NCI-H2227 treated with DMSO at 0.1 percent for 48 hours (cell line): Measurements from ENCODE around the gene WDR5.

Source experiments
- DNase-seq: peaks from one replicate; lab custom pipeline; 2025; lab: John Stamatoyannopoulos, UW

WDR5 gene

GRCh38 chr9:134159566-134160245, 23.8 kb downstream of the WDR5 start:
- DNase-seq = no peak

GRCh38 chr9:134161647-134162046, 25.8 kb downstream of the WDR5 start:
- no peak for DNase-seq

- no peak for DNase-seq
These were observed 26.4 kb downstream of the WDR5 start for GRCh38 chr9:134162212-134162775.

- DNase-seq = no peak
These were observed 27.1 kb downstream of the WDR5 start for GRCh38 chr9:134162926-134163370.

GRCh38 chr9:134163371-134164196, 27.7 kb downstream of the WDR5 start:
- peak; percentile 36 for DNase-seq

- no peak for DNase-seq
These were observed 29.0 kb downstream of the WDR5 start for GRCh38 chr9:134164879-134165278.

GRCh38 chr9:134165357-134166315, 29.8 kb downstream of the WDR5 start:
- DNase-seq = no peak

GRCh38 chr9:134166374-134166773, 30.5 kb downstream of the WDR5 start:
- no peak for DNase-seq

- DNase-seq = no peak
These were observed 31.6 kb downstream of the WDR5 start for GRCh38 chr9:134167530-134167931.

GRCh38 chr9:134168757-134169550, 33.1 kb downstream of the WDR5 start:
- no peak for DNase-seq

- DNase-seq = no peak
These were observed 34.0 kb downstream of the WDR5 start for GRCh38 chr9:134169724-134170401.

- DNase-seq = no peak
These were observed 34.8 kb downstream of the WDR5 start for GRCh38 chr9:134170532-134171315.

- DNase-seq = no peak
These were observed 35.7 kb downstream of the WDR5 start for GRCh38 chr9:134171316-134172197.

GRCh38 chr9:134172198-134173126, 36.6 kb downstream of the WDR5 start:
- no peak for DNase-seq

GRCh38 chr9:134173127-134174072, 37.5 kb downstream of the WDR5 start:
- no peak for DNase-seq

- no peak for DNase-seq
These were observed 38.2 kb downstream of the WDR5 start for GRCh38 chr9:134174073-134174449.
